SJCRH30 (cell line): Measurements from ENCODE around the gene MLLT1. TPM values are rescaled to one million over a fixed set of nuclear protein-coding genes. Genes with fewer than 3 reads are reported as not detected.

Experiments
- DNase-seq, 2 experiments: peaks; one replicate each; pipeline ENCODE4 v3.0.0-alpha.2; 2015 to 2020
- H3K27ac ChIP-seq: fragments of 250-450 bp; sonication (Bioruptor Pico); 2 replicates; pipeline ENCODE4 v1.5.1; 2020; ENCODE audit warnings: mild to moderate bottlenecking, moderate library complexity
- H3K27me3 ChIP-seq: fragments of 250-450 bp; sonication (Bioruptor Pico); 2 replicates; pipeline ENCODE4 v1.5.1; 2020; ENCODE audit warnings: mild to moderate bottlenecking, moderate library complexity
- H3K36me3 ChIP-seq: fragments of 250-450 bp; sonication (Bioruptor Pico); 2 replicates; pipeline ENCODE4 v1.5.1; 2020; ENCODE audit warnings: mild to moderate bottlenecking, moderate library complexity
- H3K4me1 ChIP-seq: fragments of 250-450 bp; sonication (Bioruptor Pico); 2 replicates; pipeline ENCODE4 v1.5.1; 2020; ENCODE audit warnings: mild to moderate bottlenecking, moderate library complexity
- H3K4me3 ChIP-seq: fragments of 250-450 bp; sonication (Bioruptor Pico); 2 replicates; pipeline ENCODE4 v1.5.1; 2020; ENCODE audit warnings: mild to moderate bottlenecking, moderate library complexity
- H3K9me3 ChIP-seq: fragments of 250-450 bp; sonication (Bioruptor Pico); replicated peaks from 2 replicates; pipeline ENCODE4 v1.5.1; 2020; ENCODE audit warnings: mild to moderate bottlenecking, moderate library complexity
- total RNA-seq: library from RNA; depleted of rRNA; stranded (reverse); fragments of >200 nt; shearing (Covaris generic); gene quantifications from 2 replicates; pipeline ENCODE4 v1.2.3, GENCODE V29; 2014

The MLLT1 gene
- total RNA-seq, 1 experiment from 2014 or later, result 23.3 TPM

GRCh38 chr19:6239871-6240676, 39.7 kb downstream of the MLLT1 start:
- no peaks in the 10 kb centered on the region for H3K27me3 ChIP-seq
- no peak for DNase-seq
- H3K27ac ChIP-seq, result no peak overlapping the region

DNA sequence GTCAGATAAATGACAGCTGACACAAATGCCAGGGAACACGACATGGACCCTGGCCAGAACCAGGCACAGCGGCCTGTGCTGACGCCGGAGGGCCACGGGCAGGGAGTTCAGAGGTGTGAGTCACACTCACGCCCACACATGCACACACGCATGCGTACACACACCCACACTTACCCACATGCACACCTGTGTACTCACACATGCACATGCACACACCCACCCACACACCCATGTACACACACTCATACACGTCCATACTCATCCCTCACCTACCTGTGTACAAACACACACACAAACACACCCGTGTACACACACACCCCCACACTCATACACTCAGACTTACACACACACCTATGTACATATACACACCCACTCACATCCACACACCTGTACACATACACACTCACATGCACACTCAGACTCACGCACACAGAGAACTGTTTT, 40.4 kb downstream of the MLLT1 start:
- Histone ChIP-seq H3K9me3 (no peaks in the 10 kb centered on the region), H3K27ac (no peak overlapping the region), H3K36me3 (no peaks in the 10 kb centered on the region), H3K27me3 (no peaks in the 10 kb centered on the region), H3K4me1 (peaks cover 3% of the 10 kb centered on the region), H3K4me3 (no peak overlapping the region)
- no peak for DNase-seq

More at GRCh38 chr19:6239871-6240676, 39.7 kb downstream of the MLLT1 start:
- H3K4me1 ChIP-seq, result no peaks in the 10 kb centered on the region
- no peaks in the 10 kb centered on the region for H3K36me3 ChIP-seq
- H3K4me3 ChIP-seq, result no peak overlapping the region
- no peaks in the 10 kb centered on the region for H3K9me3 ChIP-seq

- DNase-seq, result peak; percentile 23 to 25
- no peak overlapping the region for H3K4me3 ChIP-seq
- no peaks in the 10 kb centered on the region for H3K9me3 ChIP-seq
- no peaks in the 10 kb centered on the region for H3K36me3 ChIP-seq
- no peaks in the 10 kb centered on the region for H3K27me3 ChIP-seq
- H3K27ac ChIP-seq, result no peak overlapping the region
- H3K4me1 ChIP-seq, result peaks cover 9% of the 10 kb centered on the region
These were observed 41.0 kb downstream of the MLLT1 start for GRCh38 chr19:6238643-6239281.

- DNase-seq, result no peak
- no peaks in the 10 kb centered on the region for H3K27me3 ChIP-seq
- H3K36me3 ChIP-seq, result no peaks in the 10 kb centered on the region
- H3K27ac ChIP-seq, result no peak overlapping the region
- no peaks in the 10 kb centered on the region for H3K9me3 ChIP-seq
- H3K4me1 ChIP-seq, result peaks cover 15% of the 10 kb centered on the region
- H3K4me3 ChIP-seq, result no peak overlapping the region
These were observed 41.5 kb downstream of the MLLT1 start for GRCh38 chr19:6238256-6238642.

GRCh38 chr19:6236310-6237291, 43.2 kb downstream of the MLLT1 start:
- no peaks in the 10 kb centered on the region for H3K36me3 ChIP-seq
- H3K4me3 ChIP-seq, result no peak overlapping the region
- H3K27ac ChIP-seq, result no peak overlapping the region
- peaks cover 22% of the 10 kb centered on the region for H3K4me1 ChIP-seq
- no peaks in the 10 kb centered on the region for H3K9me3 ChIP-seq
- DNase-seq, result no peak
- no peaks in the 10 kb centered on the region for H3K27me3 ChIP-seq

DNA sequence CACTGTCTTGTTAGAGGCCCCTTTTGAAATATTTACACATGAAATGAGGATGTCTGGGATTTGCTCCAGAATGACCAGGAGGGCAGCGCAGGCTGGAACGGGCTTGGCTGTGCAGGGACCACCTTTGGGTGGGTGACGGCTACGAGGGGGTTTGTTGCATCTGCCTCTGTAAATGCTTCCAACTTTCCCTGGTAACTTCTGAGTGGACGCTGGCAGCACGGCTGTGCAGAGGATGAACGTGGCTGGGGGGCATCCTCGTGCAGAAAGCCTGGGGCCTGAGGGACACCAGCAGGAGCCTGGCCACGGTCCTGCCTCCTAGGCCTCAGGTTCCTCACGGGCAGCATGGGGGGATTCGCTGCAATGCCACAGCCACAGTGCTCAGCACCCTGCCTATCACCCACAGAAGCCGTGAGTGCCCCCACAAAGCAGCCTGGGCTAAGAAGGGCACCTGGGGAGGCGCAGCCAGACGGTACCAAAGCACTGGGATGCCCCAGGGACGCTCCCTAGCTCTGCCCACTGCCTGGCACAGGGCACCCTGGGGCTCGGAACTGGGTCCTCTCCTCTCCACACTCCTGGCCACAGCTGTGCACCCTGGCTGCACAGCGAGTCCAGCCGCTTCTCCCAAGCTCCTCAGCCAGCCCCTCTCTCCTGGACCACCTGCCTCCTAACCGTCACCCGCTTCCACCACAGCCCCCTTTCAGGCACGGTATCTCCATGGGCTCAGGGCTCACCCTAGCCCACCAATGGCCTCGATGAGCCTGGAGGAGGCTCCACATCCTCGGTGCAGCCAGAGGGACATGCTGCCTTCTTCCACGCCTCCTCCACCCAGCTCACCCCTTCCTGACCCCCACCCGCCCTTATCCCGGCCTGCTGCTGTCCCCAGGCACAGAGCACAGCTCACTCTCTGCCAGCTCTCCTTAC, 44.5 kb downstream of the MLLT1 start:
- no peaks in the 10 kb centered on the region for H3K27me3 ChIP-seq
- peaks cover 22% of the 10 kb centered on the region for H3K4me1 ChIP-seq
- H3K36me3 ChIP-seq, result no peaks in the 10 kb centered on the region

GRCh38 chr19:6234527-6234926, 45.2 kb downstream of the MLLT1 start:
- DNase-seq, result no peak
- Histone ChIP-seq H3K27ac (peak overlapping the region; percentile 67), H3K36me3 (no peaks in the 10 kb centered on the region), H3K27me3 (no peaks in the 10 kb centered on the region), H3K9me3 (no peaks in the 10 kb centered on the region), H3K4me3 (no peak overlapping the region), H3K4me1 (peaks cover 22% of the 10 kb centered on the region)

More for the DNA sequence above, 44.5 kb downstream of the MLLT1 start:
- Histone ChIP-seq H3K27ac (no peak overlapping the region), H3K4me3 (no peak overlapping the region), H3K9me3 (no peaks in the 10 kb centered on the region)
- no peak for DNase-seq

DNA sequence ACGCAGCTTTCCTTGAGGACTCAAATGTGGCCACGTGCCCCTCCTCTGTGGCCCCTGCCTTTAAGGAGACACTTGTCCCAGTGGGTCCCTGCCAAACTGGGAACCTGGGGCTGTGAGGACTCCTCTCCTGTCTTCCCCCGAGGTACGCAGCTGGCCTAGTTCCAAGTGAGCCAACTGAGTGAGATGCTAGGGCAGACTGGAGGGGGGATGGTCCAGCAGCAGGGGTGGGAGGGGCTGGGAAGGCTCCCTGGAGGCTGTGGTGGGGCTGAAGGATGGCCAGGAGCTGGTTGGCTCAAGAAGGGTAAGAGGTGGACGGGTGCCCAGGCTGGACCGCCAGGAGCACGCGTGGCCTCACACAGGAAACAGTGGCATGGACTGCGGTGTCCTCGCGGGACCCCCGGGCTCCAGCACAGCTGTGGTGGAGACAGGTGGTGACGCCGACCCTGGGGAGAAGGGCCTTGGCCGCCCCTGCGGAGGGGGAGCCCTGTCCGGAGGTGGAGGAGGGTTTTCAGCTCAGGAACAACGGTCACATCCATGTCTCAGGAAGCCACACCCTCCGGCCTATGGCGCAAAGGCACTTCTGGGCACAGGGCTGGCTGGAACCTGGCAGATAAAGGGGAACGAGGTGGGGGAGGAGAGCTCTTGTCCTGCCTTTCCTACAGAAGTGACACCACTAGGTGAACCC, 45.8 kb downstream of the MLLT1 start:
- H3K27ac ChIP-seq, result peak overlapping the region; percentile 67
- peak overlapping the region; percentile 12; the same call in 1 of the 2 replicates for H3K4me3 ChIP-seq
- no peaks in the 10 kb centered on the region for H3K27me3 ChIP-seq
- H3K9me3 ChIP-seq, result no peaks in the 10 kb centered on the region
- peaks cover 22% of the 10 kb centered on the region for H3K4me1 ChIP-seq
- H3K36me3 ChIP-seq, result no peaks in the 10 kb centered on the region
- peak; percentile 82 to 85 for DNase-seq

- H3K27ac ChIP-seq, result peak overlapping the region; percentile 67
- H3K9me3 ChIP-seq, result no peaks in the 10 kb centered on the region
- H3K4me3 ChIP-seq, result peak overlapping the region; percentile 12; the same call in 1 of the 2 replicates
- no peaks in the 10 kb centered on the region for H3K36me3 ChIP-seq
- H3K27me3 ChIP-seq, result no peaks in the 10 kb centered on the region
- peak; percentile 80 to 82 for DNase-seq
- H3K4me1 ChIP-seq, result peaks cover 22% of the 10 kb centered on the region
These were observed 46.5 kb downstream of the MLLT1 start for GRCh38 chr19:6233056-6233826.

- Histone ChIP-seq H3K9me3 (no peaks in the 10 kb centered on the region), H3K4me1 (peaks cover 22% of the 10 kb centered on the region), H3K27me3 (no peaks in the 10 kb centered on the region), H3K4me3 (no peak overlapping the region), H3K36me3 (no peaks in the 10 kb centered on the region), H3K27ac (no peak overlapping the region)
- DNase-seq, result no peak
These were observed 47.1 kb downstream of the MLLT1 start for GRCh38 chr19:6232601-6233055.

GRCh38 chr19:6230991-6231448, 48.8 kb downstream of the MLLT1 start:
- Histone ChIP-seq H3K36me3 (peaks cover 7% of the 10 kb centered on the region; the same call in 1 of the 2 replicates), H3K4me1 (peaks cover 22% of the 10 kb centered on the region), H3K4me3 (no peak overlapping the region), H3K9me3 (no peaks in the 10 kb centered on the region), H3K27ac (no peak overlapping the region), H3K27me3 (no peaks in the 10 kb centered on the region)
- DNase-seq, result no peak

DNA sequence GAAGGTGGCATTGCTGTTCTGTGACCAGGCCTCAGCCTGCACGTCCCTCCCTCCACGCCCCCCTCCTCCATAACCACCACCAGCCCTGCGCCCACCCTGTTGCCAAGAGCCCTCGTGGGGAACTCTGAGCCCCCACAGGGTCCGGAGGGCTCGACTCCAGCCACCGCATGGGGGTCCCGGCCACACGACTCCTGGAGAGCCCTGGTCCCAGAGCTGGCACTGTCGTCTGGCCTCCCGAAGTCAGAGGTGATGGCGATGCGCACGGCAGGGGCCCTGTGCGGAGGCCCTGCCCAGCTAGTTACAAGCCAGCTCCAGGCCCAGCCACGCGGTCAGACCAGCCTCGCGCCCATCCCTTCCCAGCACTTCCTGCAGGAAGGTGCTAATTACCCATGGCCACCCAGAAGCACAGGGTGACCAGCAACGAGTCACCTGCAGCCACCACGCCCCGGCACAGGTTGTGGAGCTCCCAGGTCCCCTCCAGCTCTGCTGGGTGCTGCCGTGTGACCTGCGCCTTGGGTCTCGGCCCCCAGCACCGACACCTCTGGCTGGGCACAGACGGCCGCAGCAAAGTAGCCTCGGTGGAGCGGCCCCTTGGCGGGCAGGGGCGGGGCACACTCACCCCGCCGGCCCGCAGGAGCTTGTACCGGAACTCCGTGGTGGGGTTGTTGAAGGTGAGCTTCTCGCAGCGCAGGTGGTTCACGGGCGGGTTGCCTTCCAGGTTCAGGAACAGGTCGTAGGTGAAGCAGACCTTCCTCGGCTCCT, 49.6 kb downstream of the MLLT1 start:
- no peak overlapping the region for H3K27ac ChIP-seq
- peaks cover 22% of the 10 kb centered on the region for H3K4me1 ChIP-seq

More for the DNA sequence above, 49.6 kb downstream of the MLLT1 start:
- Histone ChIP-seq H3K27me3 (no peaks in the 10 kb centered on the region), H3K36me3 (peaks cover 11% of the 10 kb centered on the region), H3K9me3 (no peaks in the 10 kb centered on the region), H3K4me3 (no peak overlapping the region)
- DNase-seq, result no peak
